GM19043 (cell line): ENCODE data around the gene FOXQ1.

Source experiments
- ATAC-seq: cut with Tn5 transposase; IDR thresholded peaks from one replicate; pipeline ENCODE4 v1.9.1; 2021; ENCODE audit warnings: low read depth; ENCODE audit not compliant: unreplicated experiment

FOXQ1 gene, protein sequence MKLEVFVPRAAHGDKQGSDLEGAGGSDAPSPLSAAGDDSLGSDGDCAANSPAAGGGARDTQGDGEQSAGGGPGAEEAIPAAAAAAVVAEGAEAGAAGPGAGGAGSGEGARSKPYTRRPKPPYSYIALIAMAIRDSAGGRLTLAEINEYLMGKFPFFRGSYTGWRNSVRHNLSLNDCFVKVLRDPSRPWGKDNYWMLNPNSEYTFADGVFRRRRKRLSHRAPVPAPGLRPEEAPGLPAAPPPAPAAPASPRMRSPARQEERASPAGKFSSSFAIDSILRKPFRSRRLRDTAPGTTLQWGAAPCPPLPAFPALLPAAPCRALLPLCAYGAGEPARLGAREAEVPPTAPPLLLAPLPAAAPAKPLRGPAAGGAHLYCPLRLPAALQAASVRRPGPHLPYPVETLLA

DNA sequence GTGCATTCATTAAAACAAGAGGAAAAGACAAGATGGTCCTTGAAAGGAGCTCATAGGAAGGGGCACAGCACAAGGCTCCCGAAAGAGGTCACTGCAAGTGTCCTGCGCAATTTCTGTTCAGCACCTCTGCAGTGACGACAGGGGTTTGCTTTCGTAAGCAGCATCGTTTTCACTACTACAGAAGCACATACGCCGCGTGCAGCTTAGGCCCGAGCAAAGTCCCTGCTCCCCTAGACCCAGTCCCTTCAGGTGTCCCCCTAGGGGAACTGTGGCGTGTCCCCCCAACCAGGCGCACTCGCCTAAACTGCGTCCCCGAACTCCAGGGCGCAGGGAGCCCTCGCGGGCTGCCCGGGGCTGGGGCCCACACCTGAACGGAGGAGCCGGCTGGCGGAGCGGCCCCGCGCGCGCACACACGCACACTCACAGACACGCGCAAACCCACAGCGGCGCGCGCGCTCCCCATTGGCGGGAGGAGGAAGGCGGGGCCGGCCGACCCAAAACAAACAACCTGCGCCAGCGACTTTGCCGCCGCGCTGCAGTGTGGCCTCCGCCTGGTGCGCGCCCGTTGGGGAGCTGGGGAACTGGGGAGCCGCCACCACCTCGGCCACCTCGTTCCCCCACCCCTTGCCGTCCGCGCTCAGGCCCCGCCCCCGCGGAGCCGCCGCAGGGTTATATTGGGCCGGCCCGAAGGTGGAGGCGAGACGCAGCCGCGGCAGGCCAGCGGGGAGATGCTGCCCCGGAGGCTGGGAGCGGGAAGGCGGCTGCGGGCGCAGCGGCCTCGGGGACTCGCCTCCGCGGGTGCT, at the start of gene FOXQ1:
TSS of gene FOXQ1 (plus strand) at position 699 of the 803 bp plus-strand sequence. CDS start 607 bp downstream, outside the sequence.
- ATAC-seq, result no peak

DNA sequence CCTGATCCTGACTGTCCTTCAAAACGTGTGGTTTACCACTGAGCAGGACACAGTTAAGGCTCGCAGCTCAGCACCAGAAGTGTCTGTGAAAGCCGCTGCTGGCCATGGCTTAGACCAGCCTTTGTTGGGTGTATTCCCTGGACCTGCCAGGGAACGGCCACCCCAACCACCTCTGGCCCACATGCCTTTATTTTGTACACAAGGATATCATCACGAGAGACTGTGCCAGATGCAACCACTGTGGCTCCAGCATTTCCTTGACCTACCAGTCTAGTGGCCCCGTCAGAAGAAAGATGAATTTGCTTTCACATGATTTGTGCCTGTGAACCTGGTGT, 49.2 kb upstream of the FOXQ1 start:
- ATAC-seq, result no peak

DNA sequence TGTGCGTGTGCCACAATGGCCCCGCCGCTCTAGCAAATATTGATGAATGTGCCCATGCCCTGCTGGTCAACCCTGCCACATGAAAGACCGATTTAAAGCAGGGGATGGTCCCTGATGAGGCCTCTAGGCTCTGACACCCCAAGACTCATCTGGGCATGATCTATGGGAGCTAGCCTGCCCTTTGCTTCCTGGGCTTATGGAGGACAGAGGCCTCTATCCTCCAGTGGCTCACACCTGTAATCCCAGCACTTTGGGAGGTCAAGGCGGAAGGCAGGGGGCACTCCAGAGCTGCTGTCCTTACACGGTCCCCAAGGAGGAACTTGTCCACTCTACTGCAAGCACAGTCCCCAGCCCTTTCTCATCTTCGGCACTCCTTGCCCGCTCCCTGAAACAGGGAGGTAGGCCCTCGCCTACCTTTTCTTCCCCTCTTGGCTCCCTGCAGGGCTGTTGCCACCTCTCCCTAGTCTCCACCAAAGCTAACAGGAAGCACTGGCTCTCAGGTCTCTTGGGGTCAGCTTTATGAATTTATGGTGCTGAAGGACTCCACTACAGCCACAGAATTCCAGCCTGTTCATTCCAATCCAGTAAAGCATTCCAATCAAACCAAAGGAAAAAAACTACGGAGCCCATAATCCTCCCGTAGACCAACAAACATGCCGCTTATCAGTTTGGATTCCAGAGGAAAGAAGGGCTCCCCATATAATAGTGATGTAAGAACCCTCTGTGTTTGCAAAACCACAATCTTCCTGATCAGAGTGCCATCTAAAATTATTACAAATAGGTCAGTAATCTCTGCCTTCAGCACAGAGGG, 48.7 kb upstream of the FOXQ1 start:
- no peak for ATAC-seq

DNA sequence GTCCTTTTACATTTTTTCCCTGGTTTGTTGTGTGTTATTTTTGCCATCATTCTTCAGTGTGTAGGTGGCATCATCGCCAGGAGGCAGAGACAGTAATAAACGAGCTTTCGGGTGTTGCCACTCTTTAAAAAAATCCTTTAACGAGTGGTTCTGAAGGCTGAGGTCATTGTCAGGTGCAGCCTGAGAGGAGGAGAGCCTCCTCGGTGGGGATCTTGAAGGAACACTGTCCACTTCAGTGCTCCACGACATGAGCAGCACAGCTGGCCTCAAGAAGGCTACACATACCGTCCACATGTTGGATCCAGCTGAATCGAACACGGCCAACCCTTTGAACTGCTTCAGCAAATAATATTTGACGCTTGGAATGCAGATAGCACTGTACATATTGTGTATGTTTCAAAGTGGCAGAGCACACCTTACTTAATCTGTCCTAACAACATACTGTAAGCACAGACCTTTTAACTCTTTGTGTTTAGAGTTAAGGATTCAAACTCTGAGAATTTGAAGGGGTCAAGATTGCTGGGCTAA, 48.0 kb upstream of the FOXQ1 start:
- no peak for ATAC-seq

DNA sequence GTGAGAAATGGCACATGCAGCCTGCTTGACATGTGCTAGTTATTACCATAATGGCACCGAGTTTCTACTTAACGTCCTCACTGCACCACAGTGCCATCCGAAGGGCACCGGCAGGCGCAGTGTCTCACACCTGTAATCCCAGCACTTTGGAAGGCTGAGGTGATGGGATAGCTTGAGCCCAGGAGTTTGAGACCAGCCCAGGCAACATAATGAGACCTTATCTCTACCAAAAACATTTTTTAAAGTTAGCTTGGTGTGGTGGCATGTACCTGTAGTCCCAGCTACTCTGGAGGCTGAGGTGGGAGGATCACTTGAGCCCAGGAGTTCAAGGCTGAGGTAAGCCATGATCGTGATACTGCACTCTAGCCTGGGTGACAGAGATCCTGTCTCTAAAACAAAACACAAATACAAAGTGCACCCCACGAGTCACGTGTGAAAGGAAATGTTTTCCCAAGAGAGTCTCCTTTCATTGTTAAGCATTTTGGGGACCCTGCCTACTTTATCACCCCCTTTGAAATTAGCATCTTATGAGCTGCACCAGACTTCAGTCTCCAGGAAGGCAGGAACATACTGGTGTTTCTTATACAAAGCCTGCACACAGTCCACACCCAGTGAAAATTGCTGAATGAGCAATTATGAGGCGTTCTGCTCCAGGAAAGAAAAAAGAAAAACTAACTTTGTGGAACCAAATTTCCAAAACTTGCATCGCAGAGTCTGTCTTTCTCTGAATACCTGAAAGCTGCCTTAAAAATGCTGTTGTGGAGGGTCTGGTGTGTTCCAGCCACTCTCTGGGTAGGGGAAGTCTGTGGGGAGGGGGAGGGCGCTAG, 47.1 kb upstream of the FOXQ1 start:
- no peak for ATAC-seq

DNA sequence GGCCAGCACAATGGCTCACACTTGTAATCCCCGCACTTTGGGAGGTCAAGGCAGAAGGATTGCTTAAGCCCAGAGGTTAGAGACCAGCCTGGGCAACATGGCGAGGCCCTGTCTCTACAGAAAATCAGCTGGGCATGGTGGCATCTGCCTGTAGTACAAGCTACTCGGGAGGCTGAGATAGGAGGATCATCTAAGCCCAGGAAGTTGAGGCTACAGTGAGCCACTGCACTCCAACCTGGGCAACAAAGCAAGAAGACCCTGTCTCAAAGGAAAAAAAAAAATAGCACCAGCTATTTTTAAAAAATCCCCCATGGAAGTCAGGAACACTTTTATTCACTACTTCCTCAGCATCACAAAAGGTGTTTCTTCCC, 45.2 kb upstream of the FOXQ1 start:
- ATAC-seq, result no peak

DNA sequence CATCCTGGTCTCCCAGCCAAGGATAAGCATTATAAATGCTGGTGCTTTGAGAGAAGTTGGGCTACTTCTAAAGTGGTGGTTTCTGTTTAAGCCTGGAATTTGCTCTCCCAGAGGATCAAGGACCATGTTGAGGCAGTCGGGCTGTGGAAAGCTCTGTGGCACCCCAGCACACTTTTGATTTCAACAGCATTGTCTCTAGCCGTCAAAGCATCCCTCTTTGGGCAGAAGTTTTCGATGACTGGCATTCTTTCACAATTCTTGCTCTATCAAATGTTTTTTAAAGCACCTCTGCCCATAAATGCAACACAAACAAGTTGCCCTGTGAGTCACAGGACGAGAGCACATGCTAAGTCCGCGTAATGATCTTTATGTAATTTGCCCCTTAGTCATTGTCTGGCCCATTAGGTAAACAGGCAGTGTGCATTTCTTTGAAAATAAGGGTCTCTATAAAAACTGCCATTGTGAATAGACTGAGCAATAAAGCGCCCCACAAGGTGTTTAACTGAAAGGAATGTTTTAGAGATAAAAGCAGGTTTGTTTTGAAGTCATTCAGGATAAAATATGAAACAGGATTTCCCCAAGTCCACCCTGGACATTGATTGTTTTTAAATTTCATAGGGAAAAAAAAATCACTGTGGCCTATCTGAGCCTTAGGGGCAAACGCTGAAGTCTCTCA, 44.7 kb upstream of the FOXQ1 start:
- no peak for ATAC-seq

DNA sequence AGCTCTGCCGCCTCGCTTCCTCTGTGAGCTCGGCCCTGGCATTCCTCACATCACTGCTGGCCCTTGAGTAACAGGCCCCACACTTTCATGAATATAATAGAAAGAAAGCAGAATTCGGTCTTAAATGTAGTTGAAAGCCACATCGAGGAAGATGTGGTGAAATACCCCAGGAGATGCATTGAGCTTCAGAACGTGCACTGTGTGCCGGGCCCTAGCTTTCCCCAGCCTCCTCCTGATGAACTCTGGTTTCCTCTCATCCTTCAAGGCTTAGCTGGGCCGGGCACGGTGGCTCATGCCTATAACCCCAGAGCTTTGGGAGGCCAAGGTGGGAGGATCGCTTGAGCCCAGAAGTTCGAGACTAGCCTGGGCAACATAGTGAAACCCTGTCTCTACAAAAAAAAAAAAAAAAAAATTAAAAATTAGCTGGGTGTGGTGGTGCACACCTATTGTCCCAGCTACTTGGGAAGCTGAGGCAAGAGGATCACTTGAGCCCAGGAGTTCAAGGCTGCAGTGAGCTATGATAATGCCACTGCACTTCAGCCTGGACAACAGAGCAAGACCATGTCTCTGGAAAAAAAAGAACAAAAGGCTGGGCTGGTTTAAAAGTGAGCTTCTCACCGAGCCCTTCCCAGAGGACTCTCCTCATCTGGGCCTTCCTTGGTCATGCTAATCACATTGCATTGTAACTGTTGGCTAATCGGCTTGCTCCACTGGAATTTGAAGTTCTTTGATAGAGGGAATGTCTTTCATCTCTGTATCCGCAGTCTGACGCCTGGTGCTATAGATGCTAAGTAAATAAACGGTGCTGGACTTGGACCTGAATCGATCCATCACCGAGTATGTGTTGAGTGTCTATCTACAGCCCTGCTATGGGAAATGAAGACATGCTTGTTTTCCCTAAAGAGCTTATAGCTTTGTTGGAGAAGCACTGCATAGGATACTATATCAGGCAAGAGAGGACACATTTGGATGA, 43.8 kb upstream of the FOXQ1 start:
- ATAC-seq, result no peak

DNA sequence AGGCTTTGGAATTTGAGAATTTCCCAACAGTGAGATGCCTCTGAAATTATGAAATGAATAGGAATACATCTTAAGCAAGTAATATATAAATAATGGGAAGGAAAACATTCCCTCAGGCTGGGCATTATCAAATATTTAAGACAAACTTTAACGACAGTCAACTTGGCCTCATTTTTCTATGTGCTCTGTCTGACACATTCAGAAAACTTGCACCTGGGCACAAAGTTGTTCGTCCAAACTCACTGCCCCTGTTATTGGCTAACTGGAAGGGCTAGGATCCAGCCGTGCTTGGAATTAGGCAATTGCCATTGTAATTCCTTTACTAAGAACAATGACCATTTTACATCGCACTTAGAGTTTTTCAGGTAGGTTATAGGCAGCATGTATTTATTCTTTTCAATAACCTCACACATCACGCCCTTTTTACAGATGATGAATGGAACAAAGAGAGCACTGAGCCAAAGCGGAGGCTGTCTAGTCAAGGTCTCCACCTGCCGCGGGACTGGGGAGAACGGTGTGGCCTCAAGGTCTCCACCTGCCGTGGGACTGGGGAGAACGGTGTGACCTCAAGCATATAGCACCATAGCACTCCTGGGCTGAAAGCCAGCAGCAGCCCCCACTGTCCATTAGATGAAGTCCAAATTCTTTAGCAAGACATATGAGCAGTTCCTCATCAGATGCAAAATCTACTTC, 40.7 kb upstream of the FOXQ1 start:
- no peak for ATAC-seq

DNA sequence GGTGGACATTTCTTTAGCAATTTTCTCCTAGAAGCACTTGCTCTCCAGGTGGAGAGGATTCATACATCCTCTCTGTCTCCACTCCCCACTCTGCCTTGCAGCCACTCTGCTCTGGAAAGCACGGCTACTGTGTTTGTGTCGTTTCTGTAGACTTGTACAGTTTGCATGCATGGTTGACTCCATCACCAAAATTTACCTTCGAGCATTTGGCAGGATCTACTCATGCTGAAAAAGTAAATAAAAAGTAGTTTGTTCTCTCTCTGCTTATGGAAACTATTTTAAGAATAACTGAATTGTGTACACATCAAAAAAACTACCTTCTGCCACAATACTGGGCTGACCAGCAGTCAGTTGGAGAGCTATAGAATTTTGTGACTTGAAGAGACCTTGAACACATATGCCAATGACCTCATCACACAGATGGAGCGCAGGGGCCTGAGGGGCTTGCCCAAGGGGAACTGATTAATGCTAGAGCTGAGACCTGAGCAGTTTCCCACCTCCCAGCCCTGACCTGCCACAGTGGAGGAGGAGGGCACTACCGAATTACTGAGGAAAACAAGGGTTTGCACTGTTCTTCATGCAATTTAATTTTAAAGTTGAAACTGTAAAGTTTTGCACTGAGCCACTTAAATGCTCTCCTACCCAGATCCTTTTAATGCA, 33.7 kb upstream of the FOXQ1 start:
- ATAC-seq, result no peak

DNA sequence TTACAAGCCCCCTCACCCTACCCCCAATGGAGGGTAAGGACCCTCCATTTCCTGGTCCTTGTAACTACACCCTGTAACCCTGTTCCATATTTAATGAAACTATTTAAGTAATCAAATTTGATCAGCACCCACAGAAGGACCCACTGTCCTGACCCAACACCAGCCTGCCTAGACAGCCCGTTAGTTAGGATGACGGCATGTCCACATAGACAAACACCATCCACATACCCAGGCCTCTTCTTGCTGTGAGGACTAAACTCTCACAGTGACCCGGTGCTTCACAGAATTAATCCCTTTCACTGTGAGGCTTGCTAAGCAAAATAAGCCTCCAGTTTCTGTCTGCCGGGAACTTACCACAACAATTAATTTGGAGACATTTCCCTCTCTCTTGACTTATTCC, 32.8 kb upstream of the FOXQ1 start:
- ATAC-seq, result no peak

DNA sequence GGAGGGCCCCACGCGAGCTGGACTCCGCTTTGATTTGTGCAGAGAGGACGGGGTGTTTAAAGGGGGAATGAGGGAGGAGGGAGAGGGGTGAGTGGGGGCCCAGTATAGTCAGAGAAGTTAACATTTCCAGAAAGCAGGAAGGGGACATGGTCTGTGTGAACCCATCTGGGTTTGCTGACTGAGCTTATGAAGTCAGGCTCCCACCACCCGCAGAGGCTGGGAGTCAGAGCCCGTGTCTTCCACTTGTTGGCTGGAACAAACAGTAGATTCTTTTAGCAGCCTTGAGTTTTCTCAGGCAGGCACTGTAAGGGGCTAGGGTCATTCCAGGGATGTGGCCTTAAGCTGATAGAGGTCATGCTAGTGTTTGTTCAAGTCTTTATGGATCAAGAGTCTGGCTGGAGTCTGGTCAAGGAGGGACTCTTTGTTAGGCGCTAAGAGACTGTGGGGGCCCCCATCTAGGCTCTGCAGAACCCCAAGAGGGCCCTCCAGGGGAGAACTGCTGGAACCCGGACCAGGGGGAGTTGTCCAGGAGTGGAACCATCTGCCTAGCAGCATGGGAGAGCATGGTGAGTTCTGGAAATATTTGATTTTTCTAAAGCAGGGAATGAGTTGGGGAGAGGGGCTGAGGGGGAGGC, 31.1 kb upstream of the FOXQ1 start:
- no peak for ATAC-seq

DNA sequence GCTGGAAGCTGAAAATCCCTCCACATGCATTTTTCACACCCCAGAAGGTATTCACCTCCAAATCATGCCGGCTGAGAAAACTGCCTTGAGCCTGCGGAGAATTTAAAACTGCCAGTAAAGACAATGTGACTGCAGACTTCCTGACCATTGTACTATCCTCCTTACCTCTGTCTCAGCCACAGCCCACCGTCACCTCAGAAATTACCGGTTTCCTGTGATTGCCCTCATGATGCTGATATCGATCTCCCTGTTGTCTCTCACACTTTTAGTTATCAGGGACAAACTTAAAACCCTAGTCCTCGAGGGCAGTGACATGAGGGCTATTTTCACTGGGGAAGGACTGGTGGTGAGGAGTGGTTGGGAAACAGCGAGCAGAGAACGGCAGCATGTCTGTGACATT, 30.2 kb upstream of the FOXQ1 start:
- no peak for ATAC-seq

DNA sequence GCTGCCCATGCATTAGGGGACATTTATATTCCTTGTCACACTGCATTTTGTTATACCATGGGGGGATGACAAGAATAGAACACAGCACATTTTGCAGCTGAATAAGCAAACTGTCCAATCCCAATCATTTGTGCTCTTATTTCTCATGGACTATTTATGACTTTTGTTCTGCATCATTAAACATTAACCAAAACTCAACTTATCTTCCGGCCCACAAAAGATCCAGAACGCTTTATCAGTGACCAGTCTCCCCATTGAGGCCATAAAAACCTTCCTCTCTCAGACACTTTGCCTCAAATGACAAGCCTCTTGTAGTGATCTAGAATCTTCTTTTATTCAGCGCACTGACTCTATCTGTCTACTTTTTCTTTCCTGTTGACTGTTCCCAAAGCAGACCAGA, 28.4 kb upstream of the FOXQ1 start:
- ATAC-seq, result no peak

DNA sequence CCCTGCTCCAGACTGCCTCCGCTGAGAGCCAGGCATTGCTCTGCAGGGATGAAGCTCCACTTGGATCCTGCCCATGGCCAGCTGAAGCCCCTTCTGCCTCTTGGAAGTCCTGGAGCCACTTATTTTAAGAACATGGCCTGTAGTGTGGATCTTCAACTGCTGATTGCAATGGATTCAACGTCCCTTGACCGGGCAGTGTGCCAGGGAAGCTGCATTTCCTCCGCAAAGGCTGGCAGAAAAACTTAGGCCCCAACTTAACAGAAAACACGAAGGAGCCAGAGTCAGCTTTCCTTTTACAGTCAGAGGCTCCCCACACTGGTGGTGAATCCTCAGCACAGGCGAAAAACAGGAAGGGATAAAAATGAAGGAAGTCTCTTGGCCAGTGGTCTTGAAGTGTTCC, 26.3 kb upstream of the FOXQ1 start:
- ATAC-seq, result no peak

DNA sequence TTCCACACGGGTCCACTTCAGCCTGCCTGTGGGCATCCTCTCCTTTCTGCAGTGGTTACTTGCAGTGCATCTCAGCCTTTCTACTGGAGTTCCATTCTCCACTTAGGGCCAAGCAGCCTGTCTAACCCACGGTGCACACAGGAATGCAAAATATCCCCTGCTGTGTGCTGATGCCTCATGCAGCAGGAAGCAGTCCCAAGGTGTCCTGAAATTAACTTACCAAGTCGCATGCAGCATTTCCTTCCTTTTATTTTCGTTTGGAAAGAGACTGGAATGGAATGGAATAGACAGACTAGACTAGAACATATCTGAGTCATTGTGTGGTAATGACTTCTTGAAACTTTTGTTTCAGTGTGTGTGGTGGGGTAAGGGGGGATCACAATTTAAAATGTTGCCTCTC, 25.9 kb upstream of the FOXQ1 start:
- ATAC-seq, result no peak

DNA sequence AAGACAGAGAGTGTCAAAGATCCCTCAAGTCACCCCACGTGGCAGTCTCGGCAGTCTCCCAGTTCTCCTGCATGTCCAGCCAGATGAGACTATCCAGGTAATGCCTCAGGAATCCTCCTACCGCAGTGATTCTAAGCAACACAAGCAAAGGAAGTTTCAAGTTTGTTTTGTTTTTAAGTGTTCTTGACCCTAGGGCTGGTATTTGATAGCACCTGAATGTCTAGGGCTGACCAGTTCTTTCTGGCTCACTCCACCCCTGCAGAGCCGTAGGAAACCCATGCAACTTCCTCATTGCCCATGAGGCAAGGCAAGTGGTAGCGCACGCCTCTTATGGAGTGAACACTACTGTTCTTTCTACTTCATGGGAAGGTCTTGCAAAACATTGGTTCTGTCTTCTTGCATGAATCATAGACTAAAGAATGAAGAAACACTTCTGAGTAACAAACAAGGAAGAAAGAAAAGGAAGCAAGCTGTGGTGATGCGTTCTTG, 24.8 kb upstream of the FOXQ1 start:
- ATAC-seq, result no peak
